Measurements from ENCODE around the gene CYSRT1.

GRCh38 chr9:137234758-137235423 lies 9.9 kb downstream of the CYSRT1 start:
- TF ChIP-seq CTCF (IDR thresholded peaks at IDR 0.05) (no peak), POLR2A (IDR thresholded peaks at IDR 0.05) (no peak)
